HG02571 (cell line): ENCODE measurements around the gene DPH2.

ENCODE experiments used
- ATAC-seq: cut with Tn5 transposase; IDR thresholded peaks from one replicate; pipeline ENCODE4 v1.9.1; 2021; ENCODE audit warnings: mild to moderate bottlenecking, moderate library complexity; ENCODE audit not compliant: unreplicated experiment

Gene DPH2

GRCh38 chr1:43942411-43942810 lies 27.4 kb upstream of the DPH2 start:
- no peak for ATAC-seq

DNA sequence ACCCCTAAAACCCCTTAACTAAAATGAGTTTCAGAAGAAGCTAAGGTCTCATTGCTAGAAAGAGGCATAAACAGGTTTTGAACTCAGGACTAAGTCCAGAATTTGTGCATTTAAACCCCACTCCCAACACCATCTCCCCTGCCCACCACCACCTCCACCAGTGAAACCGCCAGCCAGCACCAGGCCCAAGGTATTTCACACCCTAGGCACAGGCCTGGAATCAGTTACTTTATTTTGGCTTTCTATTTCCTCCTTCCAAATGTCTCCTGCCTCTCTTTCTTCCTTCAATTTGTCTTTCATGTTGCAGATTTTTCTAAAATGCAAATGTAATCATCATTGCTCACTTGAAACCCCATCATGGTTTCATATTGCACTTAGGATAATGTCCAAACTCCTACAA lies 24.9 kb upstream of the DPH2 start:
- ATAC-seq, result no peak

- no peak for ATAC-seq
These were observed 24.1 kb upstream of the DPH2 start for GRCh38 chr1:43945674-43946235.

GRCh38 chr1:43946236-43947060 lies 23.4 kb upstream of the DPH2 start, which contains the start of gene IPO13:
IPO13 (plus strand) TSS chr1:43946950; CDS start chr1:43947601, 651 bp downstream.
- ATAC-seq, result peak; percentile 90

DNA sequence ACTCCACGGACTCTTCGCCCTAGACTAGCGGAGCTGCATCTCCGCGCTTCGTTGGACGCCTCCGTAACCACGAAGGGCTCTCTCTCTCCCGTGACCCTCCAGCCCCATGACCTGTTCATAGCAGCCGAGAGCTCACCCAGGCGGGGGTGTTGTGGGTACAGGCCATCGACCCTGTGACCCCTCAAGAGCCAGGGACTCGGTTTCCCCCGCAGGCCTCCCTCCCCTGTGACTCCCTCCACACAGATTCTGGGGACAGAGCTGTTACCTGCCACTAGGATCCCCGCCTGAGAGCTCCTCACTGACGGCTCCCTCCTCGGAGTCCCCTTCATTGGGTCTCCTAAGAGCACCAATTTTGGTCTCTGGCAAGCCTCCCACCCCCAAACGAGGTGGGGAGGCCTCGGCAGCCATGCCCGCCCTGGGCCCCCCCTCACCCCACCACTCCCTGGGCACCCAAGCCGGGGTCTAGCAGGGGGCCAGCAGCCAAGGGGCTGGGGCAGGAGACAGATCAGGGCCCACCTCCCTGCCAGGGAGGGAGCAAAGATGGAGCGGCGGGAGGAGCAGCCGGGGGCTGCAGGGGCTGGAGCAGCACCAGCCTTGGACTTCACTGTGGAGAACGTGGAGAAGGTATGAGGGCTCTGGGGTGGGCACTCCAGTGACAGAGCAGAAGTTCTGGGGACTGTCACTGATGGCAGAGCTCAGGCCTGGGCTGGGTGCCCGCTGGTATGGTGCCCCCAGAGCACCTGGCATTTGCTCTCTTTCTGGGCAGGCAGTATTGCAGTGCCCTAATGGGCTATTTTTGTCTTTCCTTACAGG lies 22.5 kb upstream of the DPH2 start:
- ATAC-seq, result peak; percentile 18

- ATAC-seq, result no peak
These were observed 21.9 kb upstream of the DPH2 start for GRCh38 chr1:43947874-43948437.

- ATAC-seq, result no peak
These were observed 20.1 kb upstream of the DPH2 start for GRCh38 chr1:43949678-43950077.

- ATAC-seq, result no peak
These were observed 18.5 kb upstream of the DPH2 start for GRCh38 chr1:43951021-43951985.

DNA sequence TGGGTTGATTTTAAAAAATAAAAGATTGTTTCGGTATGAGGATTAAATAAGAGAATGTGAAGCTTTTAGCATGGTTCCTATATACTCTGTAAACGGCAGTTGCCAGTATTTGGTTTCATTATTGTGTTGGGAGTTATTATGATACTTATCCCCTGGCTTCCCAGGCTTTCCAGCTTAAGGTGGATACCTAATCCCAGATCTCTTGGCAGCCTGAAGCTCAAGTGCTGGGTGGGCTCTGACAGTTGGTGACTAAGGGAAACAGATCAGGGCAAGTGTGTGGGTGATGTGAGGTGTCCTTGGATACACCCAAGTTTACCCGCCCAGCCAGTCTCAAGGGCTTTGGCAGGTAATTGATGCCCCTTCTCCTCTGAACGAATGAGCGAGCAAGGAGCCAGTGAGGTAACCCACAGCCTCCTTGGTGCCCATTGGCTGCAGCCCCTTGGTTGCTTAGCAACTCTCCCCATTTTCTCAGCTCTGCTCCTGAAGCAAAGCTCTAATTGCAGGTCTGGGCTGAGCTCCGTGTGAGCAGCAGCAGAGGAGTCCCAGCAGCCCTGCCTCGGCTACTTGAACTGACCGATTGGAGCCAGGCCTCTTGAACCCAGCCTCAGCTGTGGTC lies 17.0 kb upstream of the DPH2 start:
- no peak for ATAC-seq

DNA sequence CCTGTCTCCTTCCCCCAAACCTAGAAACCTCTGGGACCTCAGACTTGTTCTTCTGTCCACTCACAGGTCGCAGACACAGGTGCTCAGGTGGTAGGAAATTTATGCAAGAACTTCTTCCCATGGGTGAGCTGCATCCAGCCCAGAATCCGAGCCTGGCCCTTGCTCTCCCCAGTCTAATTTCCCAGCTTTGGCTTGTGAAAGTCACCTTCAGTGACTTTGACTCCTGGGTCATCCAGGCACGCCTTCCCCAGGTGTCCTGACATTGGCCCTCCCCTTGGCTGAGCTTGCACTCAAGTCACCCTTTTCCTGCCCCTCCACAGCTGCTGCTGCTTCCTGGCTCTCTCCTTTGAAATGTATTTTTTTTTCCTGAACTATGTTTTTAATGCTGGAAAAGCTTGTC lies 16.4 kb upstream of the DPH2 start:
- no peak for ATAC-seq

DNA sequence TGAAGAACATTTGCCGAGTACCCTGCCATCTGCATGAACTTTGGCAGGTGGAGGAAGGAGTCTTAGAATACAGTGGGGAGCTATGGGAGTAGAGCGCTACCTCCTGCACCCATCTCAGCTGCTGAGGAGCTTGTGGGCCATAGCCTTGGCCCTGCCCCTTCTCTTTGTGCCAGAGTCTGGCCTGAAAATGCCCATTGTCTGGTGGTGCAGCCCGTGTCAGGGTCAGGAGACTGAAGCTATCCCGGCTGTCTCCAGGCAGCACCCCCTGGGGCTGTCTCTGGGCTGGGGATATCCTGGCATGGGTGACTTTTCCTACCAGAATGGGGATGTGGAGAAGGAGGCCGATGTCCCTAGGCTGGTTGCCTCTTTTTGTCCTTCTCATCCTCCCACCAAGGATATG lies 15.8 kb upstream of the DPH2 start:
- ATAC-seq, result no peak

DNA sequence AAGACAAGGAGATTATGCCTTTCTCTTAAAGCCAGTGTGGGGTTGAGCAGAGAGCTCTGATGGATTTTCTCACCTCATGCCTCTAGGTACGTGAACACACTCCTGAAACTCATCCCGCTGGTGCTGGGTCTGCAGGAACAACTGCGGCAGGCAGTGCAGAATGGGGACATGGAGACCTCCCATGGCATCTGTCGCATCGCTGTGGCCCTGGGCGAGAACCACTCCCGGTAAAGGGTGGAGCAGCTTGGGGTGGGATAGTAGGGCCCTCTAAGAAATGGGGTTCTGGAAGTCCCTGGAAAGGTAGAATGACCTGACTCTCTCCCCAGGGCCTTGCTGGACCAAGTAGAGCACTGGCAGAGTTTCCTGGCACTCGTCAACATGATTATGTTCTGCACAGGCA lies 13.6 kb upstream of the DPH2 start:
- no peak for ATAC-seq

DNA sequence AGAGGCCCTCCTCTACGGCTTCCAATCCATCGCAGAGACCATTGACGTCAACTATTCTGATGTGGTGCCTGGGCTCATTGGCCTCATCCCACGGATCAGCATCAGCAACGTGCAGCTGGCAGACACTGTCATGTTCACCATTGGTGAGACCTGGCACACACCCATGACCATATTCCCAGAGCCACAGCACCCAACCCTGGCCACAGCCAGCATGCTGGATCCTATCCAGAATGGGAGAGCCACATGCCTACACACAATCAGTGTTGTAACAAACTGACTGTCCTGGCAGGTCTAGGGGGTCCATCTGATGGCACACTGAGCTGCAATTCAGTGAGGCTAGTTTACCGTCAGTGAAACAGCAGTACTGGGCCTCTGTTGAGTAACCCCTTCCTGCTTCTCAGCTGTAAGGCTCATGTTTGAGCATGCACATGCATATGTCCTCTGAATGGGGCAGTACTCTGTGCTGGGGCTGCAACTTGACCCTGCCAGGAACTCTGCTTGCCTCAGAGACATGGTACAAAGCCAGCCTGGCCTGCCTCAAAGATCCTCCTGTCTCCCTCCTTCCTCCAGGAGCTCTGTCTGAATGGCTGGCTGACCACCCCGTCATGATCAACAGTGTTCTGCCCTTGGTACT lies 12.3 kb upstream of the DPH2 start:
- ATAC-seq, result no peak

DNA sequence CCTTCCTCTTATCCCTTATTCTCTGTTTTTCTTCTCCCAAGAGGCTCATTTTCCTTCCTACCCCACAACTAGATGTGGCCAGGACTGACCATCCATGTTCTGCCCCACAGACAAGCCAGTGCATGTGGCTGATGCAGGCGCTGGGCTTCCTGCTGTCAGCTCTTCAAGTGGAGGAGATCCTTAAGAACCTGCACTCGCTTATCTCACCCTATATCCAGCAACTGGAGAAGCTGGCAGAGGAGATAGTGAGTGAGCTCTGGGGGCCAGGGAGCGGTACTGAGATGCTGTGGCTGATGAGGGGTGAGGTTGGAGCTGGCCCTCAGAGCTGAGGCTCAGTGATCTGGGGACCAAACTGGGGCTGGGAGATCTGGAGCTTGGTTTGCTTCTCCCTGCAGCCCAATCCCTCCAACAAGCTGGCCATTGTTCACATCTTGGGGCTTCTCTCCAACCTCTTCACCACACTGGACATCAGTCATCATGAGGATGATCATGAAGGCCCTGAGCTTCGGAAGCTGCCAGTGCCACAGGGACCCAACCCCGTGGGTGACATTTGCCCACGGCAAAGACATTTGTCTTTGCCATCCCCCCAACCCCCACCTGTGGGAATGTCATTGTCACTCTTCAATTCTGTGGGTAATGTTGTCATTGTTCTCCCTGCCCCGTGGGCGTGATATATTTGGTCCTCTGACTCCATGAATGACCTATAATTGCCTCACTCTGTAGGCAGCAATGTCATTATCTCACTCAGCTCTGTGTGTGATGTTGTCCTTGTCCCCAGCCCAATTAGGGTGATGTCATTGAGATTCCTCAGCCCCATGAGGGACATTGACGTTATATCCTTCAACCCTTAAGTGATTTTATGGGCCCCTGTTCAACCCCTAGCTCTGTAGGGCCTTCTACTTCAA lies 11.2 kb upstream of the DPH2 start:
- no peak for ATAC-seq

DNA sequence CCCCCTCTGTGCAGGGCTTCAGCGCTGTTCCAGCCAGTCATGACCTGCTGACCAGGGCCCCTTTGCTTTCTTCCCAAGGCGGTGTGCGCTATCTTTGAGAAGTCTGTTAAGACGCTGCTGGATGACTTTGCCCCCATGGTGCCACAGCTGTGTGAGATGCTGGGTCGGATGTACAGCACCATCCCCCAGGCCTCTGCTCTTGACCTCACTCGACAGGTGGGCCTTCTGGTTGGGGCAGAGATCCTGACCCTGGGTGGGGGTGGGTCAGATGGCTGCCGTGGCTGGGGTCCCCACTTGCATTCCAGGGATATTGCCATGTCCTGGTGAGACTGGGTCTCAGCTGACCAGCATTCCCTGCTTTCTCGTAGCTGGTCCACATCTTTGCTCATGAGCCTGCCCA lies 9.0 kb upstream of the DPH2 start:
- no peak for ATAC-seq

DNA sequence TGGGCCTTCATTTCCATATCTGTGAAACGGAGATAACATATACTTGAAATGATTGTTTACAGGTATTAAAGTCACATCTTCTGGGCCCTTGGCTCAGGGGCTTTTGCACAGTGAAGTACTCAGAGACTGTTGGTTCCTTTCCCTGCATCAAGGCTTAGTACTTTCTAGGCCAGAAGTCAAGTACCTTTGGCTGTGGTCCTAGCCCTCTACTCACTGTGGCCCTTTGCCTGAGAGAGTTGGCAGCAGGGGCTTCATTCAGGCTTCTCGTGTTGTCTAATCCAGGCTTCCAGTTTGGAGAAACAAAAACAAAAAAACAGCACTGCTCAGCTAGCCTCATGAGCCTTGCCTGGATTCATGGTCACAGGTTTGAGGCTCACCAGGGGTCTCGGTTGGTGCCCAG lies 8.1 kb upstream of the DPH2 start:
- no peak for ATAC-seq

DNA sequence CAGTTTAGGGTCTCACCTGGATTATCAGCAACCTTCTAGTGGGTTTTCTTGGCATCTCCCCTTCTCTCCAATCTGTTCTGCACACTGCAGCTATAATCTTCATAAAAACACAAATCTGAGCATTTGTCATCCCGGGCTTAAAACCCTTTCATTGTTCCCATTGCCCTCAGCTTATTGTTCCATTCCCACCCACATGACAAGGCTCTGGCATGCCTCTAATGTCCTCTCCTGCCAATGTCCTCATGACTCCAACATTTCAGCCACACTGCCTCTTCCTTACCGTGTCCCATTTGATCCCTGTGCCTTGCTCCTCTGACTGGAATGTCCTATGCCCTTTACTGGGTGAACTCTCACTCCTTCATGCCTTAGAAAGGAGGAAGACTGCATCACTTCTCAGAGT lies 7.5 kb upstream of the DPH2 start:
- ATAC-seq, result no peak

DNA sequence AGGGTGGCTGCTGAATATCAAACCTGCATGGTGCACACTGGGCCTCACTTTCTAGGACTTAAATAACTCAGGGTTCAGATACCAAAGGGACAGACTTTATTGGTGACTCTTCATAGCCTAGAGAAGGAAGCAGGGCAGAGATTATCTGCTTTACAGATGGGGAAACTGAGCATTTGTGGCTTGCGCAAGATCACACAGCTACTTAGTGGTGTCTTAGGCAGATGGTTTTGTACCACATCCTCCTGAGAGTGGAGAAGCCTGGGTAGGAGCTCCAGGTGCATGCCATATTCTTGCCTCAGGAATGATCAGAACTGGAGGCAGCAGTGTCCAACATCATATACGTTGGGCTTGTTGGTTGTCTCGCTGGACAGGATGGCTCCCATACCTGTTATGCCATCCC lies 6.8 kb upstream of the DPH2 start:
- no peak for ATAC-seq
